Measurements from ENCODE around the gene KANK4.

Gene KANK4

GRCh38 chr1:62355095-62355494 is 35.9 kb upstream of the KANK4 start:
- H3K27me3 ChIP-seq, result no peaks in the 10 kb centered on the region
- H3K4me1 ChIP-seq, result no peaks in the 10 kb centered on the region
- no peak overlapping the region for H3K27ac ChIP-seq
- no peak for TF ChIP-seq CTCF (IDR thresholded peaks at IDR 0.05)
- intact Hi-C loops (cut with DNase I; ENCODE audit: low total_unique reads), result no loop called here
- no peak for DNase-seq
- no peaks in the 10 kb centered on the region for H3K9me3 ChIP-seq
- H3K4me3 ChIP-seq, result no peak overlapping the region
- H3K36me3 ChIP-seq, result no peaks in the 10 kb centered on the region

GRCh38 chr1:62353853-62354252 is 34.6 kb upstream of the KANK4 start:
- no peaks in the 10 kb centered on the region for H3K4me1 ChIP-seq
- DNase-seq, result no peak
- H3K36me3 ChIP-seq, result no peaks in the 10 kb centered on the region
- TF ChIP-seq CTCF (IDR thresholded peaks at IDR 0.05), result no peak
- H3K27ac ChIP-seq, result no peak overlapping the region
- no peak overlapping the region for H3K4me3 ChIP-seq
- H3K27me3 ChIP-seq, result no peaks in the 10 kb centered on the region
- intact Hi-C loops (cut with DNase I; ENCODE audit: low total_unique reads), result no loop called here
- no peaks in the 10 kb centered on the region for H3K9me3 ChIP-seq

- Histone ChIP-seq H3K9me3 (no peaks in the 10 kb centered on the region), H3K4me1 (no peaks in the 10 kb centered on the region), H3K27me3 (no peaks in the 10 kb centered on the region), H3K4me3 (no peak overlapping the region), H3K36me3 (no peaks in the 10 kb centered on the region), H3K27ac (no peak overlapping the region)
- no peak for DNase-seq
- intact Hi-C loops (cut with DNase I; ENCODE audit: low total_unique reads), result no loop called here
- TF ChIP-seq CTCF (IDR thresholded peaks at IDR 0.05), result no peak
These were observed 33.2 kb upstream of the KANK4 start for GRCh38 chr1:62352387-62352786.

GRCh38 chr1:62349470-62350233 is 30.4 kb upstream of the KANK4 start:
- no peaks in the 10 kb centered on the region for H3K36me3 ChIP-seq
- no peaks in the 10 kb centered on the region for H3K9me3 ChIP-seq
- no peak for DNase-seq
- no peak for TF ChIP-seq CTCF (IDR thresholded peaks at IDR 0.05)
- intact Hi-C loops (cut with DNase I; ENCODE audit: low total_unique reads), result no loop called here
- H3K4me1 ChIP-seq, result no peaks in the 10 kb centered on the region
- H3K27ac ChIP-seq, result no peak overlapping the region
- no peaks in the 10 kb centered on the region for H3K27me3 ChIP-seq
- no peak overlapping the region for H3K4me3 ChIP-seq

GRCh38 chr1:62346886-62347285 is 27.7 kb upstream of the KANK4 start:
- no peak for DNase-seq
- Histone ChIP-seq H3K27me3 (no peaks in the 10 kb centered on the region), H3K27ac (no peak overlapping the region), H3K36me3 (no peaks in the 10 kb centered on the region), H3K4me1 (no peaks in the 10 kb centered on the region), H3K9me3 (no peaks in the 10 kb centered on the region), H3K4me3 (no peak overlapping the region)
- intact Hi-C loops (cut with DNase I; ENCODE audit: low total_unique reads), result no loop called here
- no peak for TF ChIP-seq CTCF (IDR thresholded peaks at IDR 0.05)

GRCh38 chr1:62343911-62344310 is 24.7 kb upstream of the KANK4 start:
- Histone ChIP-seq H3K4me1 (no peaks in the 10 kb centered on the region), H3K27ac (no peak overlapping the region), H3K27me3 (no peaks in the 10 kb centered on the region), H3K36me3 (no peaks in the 10 kb centered on the region), H3K9me3 (no peaks in the 10 kb centered on the region), H3K4me3 (no peak overlapping the region)
- intact Hi-C loops (cut with DNase I; ENCODE audit: low total_unique reads), result no loop called here
- TF ChIP-seq CTCF (IDR thresholded peaks at IDR 0.05), result no peak
- DNase-seq, result no peak
